T follicular helper cell (primary cell): ENCODE measurements around the gene NOXRED1.
"Not testable (repeated sequence)": the region's sequence is repeated elsewhere in the genome, so short reads cannot be mapped to it uniquely, and the experiment has no call there.

Experiments
- DNase-seq: peaks from one replicate; pipeline ENCODE4 v3.0.0-alpha.2; 2020; ENCODE audit warnings: low read depth
- total RNA-seq, 2 experiments: gene quantifications; one replicate each; lab custom pipeline; 2026; lab: John Stamatoyannopoulos, UW

Gene NOXRED1
- total RNA-seq, result 0.65 to 1.6 reads per million in 2 experiments

DNA sequence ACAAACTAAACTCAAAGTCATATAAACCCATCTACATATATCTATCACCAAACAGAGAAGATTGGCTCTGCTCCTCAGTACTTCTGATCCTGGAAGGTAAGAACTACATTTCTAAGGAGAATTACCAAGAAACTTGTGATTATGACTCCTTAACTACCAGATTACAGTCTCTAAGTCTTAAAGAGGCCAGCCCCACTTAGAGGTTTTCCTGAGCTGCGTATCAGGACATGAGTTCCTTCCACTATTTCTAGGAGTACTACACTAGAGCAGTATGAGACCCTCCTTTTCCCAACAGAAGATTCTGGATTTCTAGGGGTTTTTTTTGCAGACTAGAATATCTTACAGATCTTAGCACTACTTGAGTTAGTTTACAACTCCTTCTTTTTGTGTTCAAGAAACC, at the start of gene NOXRED1:
Gene NOXRED1, minus strand, starts transcription at position 101 of the 400 bp plus-strand sequence. CDS start 634 bp downstream, outside the sequence.
- no peak for DNase-seq

GRCh38 chr14:77470224-77470870, 47.0 kb upstream of the NOXRED1 start:
- no peak for DNase-seq

DNA sequence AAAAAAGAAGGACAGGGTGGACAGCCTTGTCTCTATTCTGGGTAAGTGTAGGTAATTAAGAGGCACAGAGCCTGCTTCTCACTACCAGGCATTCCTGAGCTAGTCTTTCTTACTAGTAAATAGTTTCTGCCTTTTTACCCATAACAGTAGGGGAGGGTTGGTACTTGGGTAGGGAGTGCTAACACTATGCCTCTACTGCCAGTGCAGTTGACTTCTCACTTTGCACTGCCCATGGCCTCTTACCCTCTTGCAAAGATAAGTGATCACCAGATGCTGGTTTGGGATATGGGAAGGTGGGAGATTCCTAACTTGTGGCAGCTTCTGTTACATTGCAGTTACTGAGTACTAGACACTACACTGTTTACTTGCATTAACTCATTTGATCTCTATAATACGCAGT, 46.2 kb upstream of the NOXRED1 start:
- no peak for DNase-seq

- DNase-seq, result no peak
Observed at GRCh38 chr14:77469067-77469505, 45.8 kb upstream of the NOXRED1 start.

- DNase-seq, result no peak
Observed at GRCh38 chr14:77467801-77468200, 44.5 kb upstream of the NOXRED1 start.

- peak; percentile 43 for DNase-seq
Observed at GRCh38 chr14:77459072-77459723, 35.9 kb upstream of the NOXRED1 start.

GRCh38 chr14:77458249-77458950, 35.1 kb upstream of the NOXRED1 start:
- peak; percentile 2 for DNase-seq

GRCh38 chr14:77457522-77458248, 34.4 kb upstream of the NOXRED1 start, which contains the start of the genes AHSA1 and VIPAS39:
AHSA1 (plus strand) TSS chr14:77458093; CDS start chr14:77458190, 97 bp downstream.
VIPAS39 (minus strand) TSS chr14:77457601; CDS start chr14:77454102, 3,499 bp downstream.
- DNase-seq, result peak; percentile 92

- DNase-seq, result peak; percentile 1
Observed at GRCh38 chr14:77457115-77457521, 33.8 kb upstream of the NOXRED1 start.

DNA sequence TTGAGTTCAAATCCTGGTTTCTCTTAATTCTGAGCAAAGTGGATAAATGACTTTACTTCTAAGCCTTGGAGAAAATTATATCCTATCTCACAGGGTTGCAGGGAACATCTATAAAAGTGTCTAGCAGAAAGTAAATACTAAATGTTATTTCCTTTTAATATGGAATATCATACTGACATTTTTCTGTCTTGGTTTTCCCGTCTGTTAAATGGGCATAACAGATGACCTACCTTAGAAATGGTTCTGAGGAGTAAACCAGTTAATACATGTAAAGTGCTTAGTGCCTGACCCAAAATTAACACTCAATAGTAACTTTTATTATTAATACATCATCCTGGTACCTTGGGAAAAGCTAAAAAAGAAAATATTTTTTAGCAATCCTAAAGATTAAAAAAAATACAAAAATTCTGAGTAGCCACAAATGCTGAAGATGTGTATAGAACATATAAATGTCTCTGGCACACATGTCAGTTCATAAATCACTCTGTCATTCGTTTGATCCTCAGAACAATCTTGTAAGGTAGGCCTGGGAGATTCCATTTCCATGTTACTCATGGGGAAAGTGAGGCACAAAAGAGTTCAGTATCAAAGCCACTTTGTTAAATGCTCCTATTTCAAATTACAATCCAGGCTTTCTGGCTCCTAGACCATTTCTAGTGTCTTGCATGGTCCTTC, 32.8 kb upstream of the NOXRED1 start:
- no peak for DNase-seq

GRCh38 chr14:77442196-77442595, 18.9 kb upstream of the NOXRED1 start:
- DNase-seq, result no peak

GRCh38 chr14:77439861-77440260, 16.5 kb upstream of the NOXRED1 start:
- no peak for DNase-seq

- no peak for DNase-seq
Observed at GRCh38 chr14:77438596-77438995, 15.3 kb upstream of the NOXRED1 start.

- no peak for DNase-seq
Observed at GRCh38 chr14:77436042-77436441, 12.7 kb upstream of the NOXRED1 start.

DNA sequence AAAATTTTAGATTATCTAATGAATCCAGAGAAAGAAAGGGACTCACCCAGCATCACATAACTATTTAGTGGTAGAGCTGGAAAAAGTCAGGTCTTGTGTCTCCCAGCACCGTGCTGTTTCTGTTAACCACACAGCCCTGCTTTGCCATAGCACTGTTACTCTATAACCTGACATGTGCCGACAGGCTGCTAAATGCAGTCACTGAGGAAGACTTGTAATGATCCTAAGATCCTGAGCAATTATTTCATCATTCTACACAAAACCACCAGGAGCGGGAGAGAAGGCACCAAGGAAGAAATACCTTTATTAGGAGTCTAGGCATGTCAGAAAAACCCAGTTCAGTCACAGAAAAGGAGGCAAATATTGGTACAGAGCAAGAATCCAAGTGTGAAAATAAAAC, 3.1 kb upstream of the NOXRED1 start:
- no peak for DNase-seq

DNA sequence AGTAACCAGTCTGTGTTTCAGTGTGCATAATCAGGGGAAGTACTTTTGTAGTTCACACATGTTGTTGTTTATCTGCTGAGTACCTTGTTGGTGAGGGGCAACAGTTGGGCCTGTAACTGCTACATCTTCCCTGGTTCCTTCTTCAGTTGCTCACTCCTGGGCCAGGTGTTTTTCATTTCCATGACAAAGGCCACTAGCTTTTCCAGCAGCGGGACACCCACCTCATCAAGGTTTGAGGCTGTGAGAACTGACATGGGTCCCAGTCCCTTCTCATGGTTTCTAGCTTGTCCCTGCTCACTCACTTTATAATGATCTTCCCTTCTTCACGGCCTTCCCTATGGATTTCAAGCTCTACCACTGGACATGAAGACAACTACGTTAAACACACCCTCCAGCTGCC, 1.5 kb upstream of the NOXRED1 start:
- DNase-seq, result no peak

DNA sequence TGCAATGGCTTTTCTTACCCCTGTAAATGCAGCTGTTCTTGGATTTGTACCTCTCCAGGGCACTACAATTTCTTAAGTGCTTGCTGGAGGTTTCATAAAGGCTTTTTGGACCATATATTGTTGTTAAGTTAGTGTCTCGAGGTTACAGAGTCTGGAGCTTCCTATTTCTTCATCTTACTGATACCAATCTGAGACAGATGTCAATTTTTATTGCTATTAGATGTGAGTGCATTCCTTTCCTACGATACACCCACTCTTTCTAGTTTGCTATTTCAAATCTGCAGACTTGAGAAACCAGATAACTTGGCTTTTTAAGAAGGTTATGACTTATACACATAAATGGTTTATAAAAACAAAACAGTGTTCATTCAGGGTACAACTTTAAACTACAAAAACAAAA, 2.1 kb downstream of the NOXRED1 start:
- no peak for DNase-seq

GRCh38 chr14:77416836-77417235, 6.5 kb downstream of the NOXRED1 start:
- no peak for DNase-seq

- not testable (repeated sequence) for DNase-seq
Observed at GRCh38 chr14:77416098-77416497, 7.2 kb downstream of the NOXRED1 start.

DNA sequence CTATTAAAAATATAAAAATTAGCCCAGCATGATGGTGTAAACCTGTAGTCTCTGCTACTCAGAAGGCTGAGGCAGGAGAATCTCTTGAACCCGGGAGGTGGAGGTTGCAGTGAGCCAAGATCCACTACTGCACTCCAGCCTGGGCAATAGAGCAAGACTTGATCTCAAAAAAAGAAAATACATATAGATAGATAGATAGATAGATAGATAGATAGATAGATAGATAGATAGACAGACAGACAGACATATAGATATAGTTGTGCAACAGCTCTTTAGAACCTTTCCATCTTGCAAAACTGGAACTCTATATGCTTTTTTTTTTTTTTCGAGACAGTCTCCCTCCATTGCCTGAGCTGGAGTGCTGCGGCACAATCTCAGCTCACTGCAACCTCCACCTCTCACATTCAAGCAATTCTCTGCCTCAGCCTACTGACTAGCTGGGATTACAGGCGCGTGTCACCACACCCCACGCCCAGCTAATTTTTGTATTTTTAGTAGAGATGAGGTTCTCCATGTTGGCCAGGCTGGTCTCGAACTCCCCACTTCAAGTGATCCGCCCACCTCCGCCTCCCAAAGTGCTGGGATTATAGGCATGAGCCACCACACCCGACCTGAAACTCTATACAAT, 7.8 kb downstream of the NOXRED1 start:
- not testable (repeated sequence) for DNase-seq

DNA sequence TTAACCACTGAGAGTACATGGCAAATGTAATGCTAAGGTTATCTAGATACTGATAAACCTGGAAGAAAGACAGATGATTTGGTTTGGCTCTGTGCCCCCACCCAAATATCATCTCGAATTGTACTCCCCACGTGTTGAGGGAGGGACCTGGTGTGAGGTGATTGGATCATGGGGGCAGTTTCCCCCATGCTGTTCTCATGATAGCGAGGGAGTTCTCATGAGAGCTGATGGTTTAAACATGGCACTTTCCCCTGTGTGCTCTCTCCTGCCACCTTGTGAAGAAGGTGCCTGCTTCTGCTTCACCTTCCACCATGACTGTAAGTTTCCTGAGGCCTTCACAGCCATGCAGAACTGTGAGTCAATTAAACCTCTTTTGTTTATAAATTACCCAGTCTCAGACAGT, 14.2 kb downstream of the NOXRED1 start:
- no peak for DNase-seq
